OCI-LY1 (cell line): Measurements from ENCODE around the gene VOPP1.

Experiments
- EZH2 ChIP-seq: fragments of 200-600 bp; sonication (generic), shearing (Covaris generic); IDR thresholded peaks from 2 replicates; pipeline ENCODE4 v1.8.0; 2017; ENCODE audit warnings: borderline replicate concordance, mixed run types, mild to moderate bottlenecking, antibody characterized with exemption, low read length, moderate library complexity, mixed read lengths
- TF ChIP-seq, protein P1 (sequence below): fragments of 200-600 bp; sonication (generic), shearing (Covaris generic); IDR thresholded peaks from 2 replicates; pipeline ENCODE4 v1.5.1; 2017; ENCODE audit warnings: mild to moderate bottlenecking, antibody characterized with exemption, low read length, moderate library complexity, mixed read lengths

DNA sequence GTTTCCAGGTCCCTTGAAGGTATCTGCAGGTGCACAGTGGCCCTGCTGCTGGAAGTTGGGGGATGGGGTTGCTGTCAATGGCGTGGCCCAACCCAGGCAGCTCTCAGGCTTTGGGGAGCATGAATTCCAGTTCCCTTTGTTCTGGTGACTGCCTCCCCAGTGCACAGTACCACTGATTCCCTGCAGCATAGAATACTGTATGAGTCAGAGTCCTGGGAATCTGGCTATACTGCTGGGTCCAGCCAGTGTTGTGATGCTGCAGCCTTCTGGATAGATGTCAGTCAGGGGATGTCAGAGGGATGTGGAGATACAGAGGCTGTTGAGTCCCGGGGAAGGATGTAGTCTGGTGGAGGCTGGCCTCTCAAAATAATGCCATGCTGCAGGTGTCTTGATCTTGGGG lies 107.9 kb downstream of the VOPP1 start:
- TF ChIP-seq EZH2: no peak
- TF ChIP-seq, protein P1, sequence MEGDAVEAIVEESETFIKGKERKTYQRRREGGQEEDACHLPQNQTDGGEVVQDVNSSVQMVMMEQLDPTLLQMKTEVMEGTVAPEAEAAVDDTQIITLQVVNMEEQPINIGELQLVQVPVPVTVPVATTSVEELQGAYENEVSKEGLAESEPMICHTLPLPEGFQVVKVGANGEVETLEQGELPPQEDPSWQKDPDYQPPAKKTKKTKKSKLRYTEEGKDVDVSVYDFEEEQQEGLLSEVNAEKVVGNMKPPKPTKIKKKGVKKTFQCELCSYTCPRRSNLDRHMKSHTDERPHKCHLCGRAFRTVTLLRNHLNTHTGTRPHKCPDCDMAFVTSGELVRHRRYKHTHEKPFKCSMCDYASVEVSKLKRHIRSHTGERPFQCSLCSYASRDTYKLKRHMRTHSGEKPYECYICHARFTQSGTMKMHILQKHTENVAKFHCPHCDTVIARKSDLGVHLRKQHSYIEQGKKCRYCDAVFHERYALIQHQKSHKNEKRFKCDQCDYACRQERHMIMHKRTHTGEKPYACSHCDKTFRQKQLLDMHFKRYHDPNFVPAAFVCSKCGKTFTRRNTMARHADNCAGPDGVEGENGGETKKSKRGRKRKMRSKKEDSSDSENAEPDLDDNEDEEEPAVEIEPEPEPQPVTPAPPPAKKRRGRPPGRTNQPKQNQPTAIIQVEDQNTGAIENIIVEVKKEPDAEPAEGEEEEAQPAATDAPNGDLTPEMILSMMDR: no peak
